SK-N-MC (cell line): ENCODE results near the gene C19orf73.

Experiments used
- EZH2 ChIP-seq: fragments of 200-600 bp; sonication (generic); IDR thresholded peaks from one replicate; pipeline ENCODE4 v1.6.1; 2017; ENCODE audit warnings: antibody characterized with exemption
- FOXP2 ChIP-seq: optimal IDR thresholded peaks from 2 replicates; pipeline ENCODE3; 2011; ENCODE audit warnings: mild to moderate bottlenecking, moderate library complexity; ENCODE audit not compliant: insufficient read depth; ENCODE audit errors: extremely low read length, control extremely low read depth
- POLR2AphosphoS5 ChIP-seq: IDR thresholded peaks from 2 replicates; pipeline ENCODE4 v1.6.1; 2012; ENCODE audit warnings: mild to moderate bottlenecking, low read depth, low read length, borderline replicate concordance

DNA sequence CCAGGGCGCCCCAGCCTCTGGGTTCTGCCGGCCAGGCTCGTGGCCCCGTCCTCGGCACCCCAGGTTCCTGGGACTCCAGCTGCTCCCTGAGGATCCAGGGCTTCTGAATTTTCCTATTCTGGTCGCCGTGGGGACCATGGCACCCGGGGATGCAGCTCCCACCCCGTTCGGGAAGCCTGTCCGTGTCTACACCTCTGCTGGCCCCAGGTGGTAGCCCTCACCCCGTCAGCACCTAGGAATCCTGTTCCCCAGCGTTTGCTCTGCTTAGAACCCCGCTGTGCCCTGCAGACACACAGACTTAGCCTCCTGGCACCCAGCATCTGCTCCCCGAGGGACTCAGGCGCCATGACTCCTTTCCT is 1.4 kb upstream of the C19orf73 start:
- TF ChIP-seq POLR2AphosphoS5 (no peak), EZH2 (no peak), FOXP2 (no peak)
